ENCODE measurements around the gene SLC7A6OS.
A peak's percentile ranks its signal among the peaks of the same experiment; 100 is the strongest.

SLC7A6OS gene

DNA sequence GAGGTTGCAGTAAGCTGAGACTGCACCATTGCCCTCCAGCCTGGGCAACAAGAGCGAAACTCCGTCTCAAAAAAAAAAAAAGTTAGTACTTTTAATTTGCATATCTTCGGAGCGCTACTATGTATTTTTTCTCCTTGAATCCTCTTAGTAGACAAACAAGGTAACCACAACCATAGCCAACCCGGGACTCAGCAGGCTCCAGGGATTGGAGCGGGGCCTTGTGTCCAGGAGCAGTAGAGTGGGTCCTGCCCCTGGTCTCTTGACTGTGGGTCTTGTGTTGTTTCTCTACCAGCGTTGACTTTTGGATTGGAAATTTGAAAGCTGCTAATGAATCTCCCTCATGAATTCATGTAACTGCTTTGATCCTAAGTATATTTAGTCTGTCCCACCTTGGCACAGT is 32.4 kb upstream of the SLC7A6OS start:
- no peak for DNase-seq

DNA sequence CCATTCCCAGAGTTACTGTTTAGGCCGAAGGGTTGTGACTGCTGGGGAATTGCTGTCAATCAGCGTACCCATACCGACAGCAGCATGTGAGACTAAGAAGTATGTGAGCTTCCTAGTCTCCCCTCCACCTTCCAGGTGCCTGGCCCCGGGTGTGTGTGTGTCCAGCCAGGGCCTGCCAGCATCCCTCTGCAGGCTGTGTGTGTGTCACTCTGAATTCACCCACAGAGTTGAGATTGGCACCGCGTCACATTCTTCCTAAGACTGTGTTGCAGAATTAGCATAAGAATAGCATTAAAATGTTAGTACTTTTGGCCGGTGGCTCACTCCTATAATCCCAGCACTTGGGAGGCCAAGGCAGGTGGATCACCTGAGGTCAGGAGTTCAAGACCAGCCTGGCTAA is 31.9 kb upstream of the SLC7A6OS start:
- DNase-seq = no peak

DNA sequence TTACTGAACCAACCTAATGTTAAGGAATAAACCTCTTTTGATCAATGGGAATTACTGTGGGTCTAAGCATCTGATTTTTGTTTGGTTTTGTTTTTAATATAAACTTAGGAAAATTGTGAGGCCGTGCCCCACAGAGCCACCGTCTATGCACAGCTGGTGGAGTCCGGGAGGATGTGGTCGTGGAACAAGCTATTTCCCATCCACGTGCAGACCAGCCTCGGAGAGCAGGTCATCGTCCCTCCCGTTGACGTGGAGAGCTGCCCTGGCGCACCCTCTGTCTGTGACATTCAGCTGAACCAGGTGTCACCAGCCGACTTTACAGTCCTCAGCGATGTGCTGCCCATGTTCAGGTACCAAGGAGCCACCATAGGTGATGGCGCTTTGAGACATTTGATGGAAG is 28.5 kb upstream of the SLC7A6OS start:
- no peak for DNase-seq

- no peak for DNase-seq
These were observed 27.8 kb upstream of the SLC7A6OS start for GRCh38 chr16:68338326-68339119.

DNA sequence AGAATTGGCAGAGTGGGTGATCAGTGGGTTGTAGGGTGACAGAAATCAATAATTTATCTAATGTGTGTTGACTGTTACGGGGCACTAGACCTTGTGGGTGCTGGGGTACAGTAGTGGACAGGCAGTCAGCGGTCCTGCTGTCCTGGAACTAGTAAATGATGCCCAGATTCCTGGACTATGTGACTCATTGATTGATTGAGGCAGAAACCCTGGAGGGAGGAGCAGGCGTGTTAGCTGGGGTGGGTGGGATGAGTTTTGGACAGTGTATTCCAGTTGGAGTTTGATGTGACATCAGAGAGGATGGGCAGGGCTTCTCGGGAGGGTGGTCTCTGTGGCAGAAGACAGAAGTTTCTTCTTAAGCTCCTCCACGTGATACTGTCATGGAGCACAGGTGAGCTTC is 24.4 kb upstream of the SLC7A6OS start:
- DNase-seq = no peak

DNA sequence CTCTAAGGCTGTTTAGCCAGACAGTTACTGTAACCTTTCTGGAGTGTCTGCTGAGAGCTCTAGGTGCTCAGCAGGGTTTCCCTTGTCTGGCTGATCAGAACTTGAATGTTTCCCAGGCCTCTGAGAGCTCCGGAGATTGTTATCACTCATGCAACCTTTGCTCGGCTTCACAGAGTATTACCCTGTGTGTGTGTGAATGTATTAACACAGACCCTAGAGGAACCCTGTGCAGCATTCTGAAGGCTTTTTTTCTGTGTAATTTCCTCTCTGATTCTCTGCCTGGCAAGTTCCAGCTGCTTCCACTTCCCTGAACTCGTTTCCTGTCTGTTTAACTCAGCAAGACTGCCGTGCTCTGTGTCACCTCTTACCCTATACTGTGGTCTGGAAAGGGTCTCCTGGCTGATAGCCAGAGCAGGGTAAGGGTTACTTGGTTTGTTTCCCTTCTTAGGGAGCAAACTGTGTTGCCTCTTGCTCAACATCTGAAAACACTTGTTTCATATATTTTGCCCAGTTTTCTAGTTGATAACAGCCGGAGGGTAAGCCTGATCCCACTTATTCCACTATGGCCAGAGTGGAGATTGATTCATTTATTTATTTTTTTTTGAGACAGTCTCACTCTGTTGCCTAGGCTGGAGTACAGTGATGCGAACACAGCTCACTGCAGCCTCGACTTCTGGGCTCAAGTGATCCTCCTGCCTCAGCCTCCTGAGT is 21.8 kb upstream of the SLC7A6OS start:
- no peak for DNase-seq

- DNase-seq = peak; percentile 37
These were observed 21.2 kb upstream of the SLC7A6OS start for GRCh38 chr16:68331879-68332410.

DNA sequence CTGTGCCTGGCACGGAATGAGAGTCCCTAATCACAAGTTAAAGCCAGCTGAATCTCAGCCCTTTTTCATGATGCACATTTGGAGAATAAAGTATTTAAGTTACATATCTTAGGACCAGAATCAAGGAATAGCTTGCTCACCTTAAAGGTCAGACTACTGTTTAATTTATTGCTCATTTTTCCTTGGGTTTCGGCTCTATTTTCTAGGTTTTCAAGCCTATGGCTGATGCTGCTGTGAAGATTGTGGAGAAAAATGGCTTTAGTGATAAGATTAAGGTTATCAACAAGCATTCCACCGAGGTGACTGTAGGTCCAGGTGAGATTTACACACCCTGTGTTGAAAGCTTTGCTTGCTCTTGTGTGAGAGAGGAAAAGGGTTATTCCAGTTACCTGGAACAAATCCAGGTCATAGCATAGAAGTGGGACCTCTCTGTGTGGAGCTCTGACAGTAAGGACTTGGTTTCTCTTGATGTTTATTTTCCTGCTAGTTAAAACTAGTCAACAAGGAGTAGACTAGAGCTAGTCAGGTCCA is 18.2 kb upstream of the SLC7A6OS start:
- DNase-seq = no peak

GRCh38 chr16:68328151-68328859 is 17.6 kb upstream of the SLC7A6OS start:
- peak; percentile 80 for DNase-seq

- no peak for DNase-seq
These were observed 14.1 kb upstream of the SLC7A6OS start for GRCh38 chr16:68324780-68325357.

DNA sequence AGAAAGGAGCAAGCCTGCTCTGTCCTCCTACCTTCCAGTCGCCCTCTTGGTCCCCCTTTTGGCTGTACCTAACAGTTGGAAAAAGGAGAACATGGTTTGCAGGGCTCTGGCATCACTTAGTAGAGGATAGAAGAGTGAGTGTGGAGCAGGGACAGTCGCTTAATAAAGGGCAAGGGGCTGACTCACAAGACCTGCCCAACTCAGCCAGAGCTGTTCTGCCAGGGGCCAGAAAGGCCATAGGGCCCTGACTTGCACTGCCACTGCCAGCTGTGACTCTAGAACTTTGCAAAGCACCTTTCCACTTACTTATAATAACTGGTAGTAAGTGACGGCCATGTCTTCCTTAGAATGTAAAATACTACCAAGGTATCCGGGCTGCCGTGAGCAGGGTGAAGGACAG is 13.6 kb upstream of the SLC7A6OS start:
- DNase-seq = no peak

GRCh38 chr16:68319185-68319908 is 8.6 kb upstream of the SLC7A6OS start:
- no peak for DNase-seq

GRCh38 chr16:68313116-68313515 is 2.4 kb upstream of the SLC7A6OS start:
- DNase-seq = no peak

DNA sequence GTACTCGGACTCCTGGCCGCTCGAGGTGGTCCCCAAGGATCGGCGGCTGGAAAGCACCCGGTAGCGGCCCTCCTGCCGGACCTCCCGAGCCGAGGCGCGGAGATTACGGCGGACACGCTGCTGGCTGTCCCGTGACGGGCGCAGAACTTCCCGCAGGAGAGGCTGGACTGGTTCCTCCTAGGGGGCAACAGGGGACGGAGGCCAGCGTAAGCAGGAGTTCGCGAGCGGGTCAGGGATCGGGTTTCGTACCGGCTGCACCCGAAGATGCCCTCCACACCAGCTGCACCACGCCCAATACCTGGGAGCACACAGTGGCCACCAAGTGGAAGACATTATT is 341 bp downstream of the SLC7A6OS start:
- peak; percentile 5 for DNase-seq

- no peak for DNase-seq
These were observed 947 bp downstream of the SLC7A6OS start for GRCh38 chr16:68309799-68310198.

DNA sequence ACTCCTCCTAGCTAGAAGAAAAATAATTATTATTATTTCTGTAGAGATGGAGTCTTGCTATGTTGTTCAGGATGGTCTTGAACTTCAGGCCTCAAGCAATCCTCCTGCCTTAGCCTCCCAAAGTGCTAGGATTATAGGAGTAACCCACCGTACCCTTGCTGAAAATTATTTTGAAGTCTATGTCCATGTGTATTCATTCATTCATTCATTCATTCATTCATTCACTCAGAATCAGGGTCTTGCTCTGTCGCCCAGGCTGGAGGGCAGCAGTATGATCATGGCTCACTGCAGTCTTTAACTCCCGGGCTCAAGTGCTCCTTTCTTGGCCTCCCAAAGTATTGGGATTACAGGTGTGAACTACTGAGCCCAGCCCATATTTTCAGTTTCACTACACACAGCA is 4.1 kb downstream of the SLC7A6OS start:
- DNase-seq = no peak

DNA sequence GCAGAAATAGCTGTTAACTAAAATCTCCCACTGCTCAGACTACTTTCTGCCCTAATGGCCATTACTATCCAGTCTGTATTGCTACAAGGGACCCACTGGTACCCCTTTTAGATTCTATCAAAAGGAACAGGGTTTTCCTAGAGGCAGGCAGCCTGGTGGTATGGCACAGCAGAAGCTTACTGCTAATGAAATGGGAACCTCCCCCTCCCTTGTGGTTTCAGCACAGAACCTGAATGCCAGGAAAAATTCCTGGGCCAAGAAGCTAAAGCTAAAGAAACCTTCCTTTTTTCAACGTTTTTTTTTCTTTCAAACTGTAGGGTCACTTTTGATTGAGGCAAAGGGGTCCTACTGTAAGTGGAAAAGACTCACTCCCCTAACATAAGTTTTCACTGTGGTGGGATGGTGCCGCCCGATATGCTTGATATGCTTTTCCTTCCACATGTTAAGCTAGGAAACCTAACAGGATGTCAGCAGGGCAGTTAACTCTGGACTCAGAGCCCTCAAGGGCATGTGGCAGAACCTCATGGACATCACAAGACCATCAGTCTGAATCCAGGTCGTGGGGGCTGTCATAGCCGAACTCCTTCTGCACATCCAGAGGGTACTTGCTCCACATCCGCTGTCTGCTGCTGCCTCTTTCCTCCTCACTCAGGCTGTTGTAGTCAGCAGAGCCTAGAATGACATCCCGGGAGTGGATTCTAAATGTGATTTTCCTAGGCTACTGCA is 9.8 kb downstream of the SLC7A6OS start:
- DNase-seq = no peak

DNA sequence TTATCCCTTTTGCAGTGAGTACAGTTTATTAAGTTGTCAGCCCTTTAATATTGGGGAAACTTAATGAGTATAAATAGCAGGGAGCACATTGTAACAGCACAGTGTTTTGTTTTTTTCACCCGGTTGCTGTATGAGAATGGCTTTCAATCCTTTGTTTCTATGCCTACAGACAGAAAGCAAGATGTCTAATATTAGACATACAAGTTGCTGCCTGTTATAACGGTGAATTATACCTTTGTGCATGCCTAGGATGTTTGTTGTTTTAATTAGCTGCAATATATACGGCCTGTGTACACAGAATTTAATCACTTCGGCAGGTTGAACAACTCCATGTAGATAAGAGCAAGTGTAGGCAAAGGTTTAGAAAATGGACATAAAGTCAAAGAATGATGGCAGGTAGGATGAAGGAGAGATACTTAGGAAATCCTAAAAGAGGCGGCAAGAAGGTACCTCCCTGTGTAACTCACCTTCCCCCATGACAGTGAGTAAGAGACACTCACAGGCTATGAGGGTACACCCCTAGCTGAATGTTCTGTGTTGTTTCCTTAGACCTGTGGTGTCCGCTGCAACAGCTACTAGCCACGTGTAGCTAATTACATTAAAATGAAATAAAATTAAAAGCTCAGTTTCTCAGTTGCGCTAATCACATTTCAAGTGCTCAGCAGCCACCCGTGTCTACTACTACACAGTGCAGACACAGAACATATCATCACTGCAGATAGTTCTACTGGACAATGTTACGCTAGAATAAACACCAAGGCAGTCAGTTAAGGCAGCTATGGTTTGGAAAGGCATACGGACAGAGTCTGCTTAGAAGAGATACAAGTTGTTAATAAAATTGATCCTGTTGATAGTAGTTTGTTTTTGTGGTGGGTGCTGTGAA is 10.9 kb downstream of the SLC7A6OS start:
- DNase-seq = no peak

- peak; percentile 82 for DNase-seq
These were observed 11.7 kb downstream of the SLC7A6OS start for GRCh38 chr16:68298907-68299561.

DNA sequence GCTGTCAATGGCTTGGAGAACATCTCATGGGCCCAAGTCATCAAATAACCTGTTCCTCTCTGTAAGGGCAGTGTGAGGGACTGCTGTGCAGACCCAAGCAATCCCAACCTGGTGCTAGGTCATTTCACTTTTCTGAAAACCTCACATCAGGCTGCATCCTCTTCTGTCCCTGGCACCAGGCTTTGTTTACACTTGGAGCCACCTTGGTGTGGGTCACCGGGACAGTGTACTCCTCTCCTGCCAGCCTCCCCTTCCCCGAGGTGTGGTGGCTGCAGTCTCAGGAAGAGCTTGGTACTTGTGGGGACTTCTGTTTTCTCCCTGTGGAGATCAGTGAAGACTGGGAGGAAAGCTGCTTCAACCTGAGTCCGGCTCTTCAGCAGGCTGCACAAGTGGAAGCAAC is 12.4 kb downstream of the SLC7A6OS start:
- no peak for DNase-seq
